GM12878 (cell line): ENCODE measurements around the gene RBMS1. TPM values are rescaled to one million over a fixed set of nuclear protein-coding genes. Genes with fewer than 3 reads are reported as not detected.
"Not testable (repeated sequence)": the region's sequence is repeated elsewhere in the genome, so short reads cannot be mapped to it uniquely, and the experiment has no call there.

Experiments
- ATAC-seq: fragments of 200-7000 bp; cut with Tn5 transposase; 3 replicates; pipeline ENCODE4 v1.9.1; 2020; ENCODE audit warnings: mild to moderate bottlenecking, moderate library complexity
- BruUV-seq: library from RNA; stranded (reverse); fragments of 400-500 nt; replicated peaks from 2 replicates; lab custom pipeline; 2021; lab: Mats Ljungman, UMichigan
- CTCF ChIA-PET: fragments of 300-600 bp; sonication (Branson Sonifier 250); formaldehyde crosslinking; extraction: SDS; loops from one replicate; lab custom pipeline; 2021; ENCODE audit warnings: inconsistent platforms; lab: Yijun Ruan, JAX
- POLR2A ChIA-PET: fragments of 350-600 bp; formaldehyde crosslinking; extraction: SDS; loops from one replicate; lab custom pipeline; 2021; ENCODE audit warnings: inconsistent platforms; lab: Charles Lee
- RAD21 ChIA-PET: fragments of 300-600 bp; sonication (Branson Sonifier 250); formaldehyde crosslinking; loops from one replicate; lab custom pipeline; 2023; ENCODE audit warnings: antibody characterized with exemption; ENCODE audit not compliant: unreplicated experiment; lab: Charles Lee
- SMC1A ChIA-PET: fragments of 300-600 bp; sonication (Branson Sonifier 250); formaldehyde crosslinking; loops from one replicate; lab custom pipeline; 2023; ENCODE audit not compliant: unreplicated experiment, uncharacterized antibody; lab: Charles Lee
- DNase-seq: peaks from one replicate; pipeline ENCODE4 v3.0.0-alpha.2; 2011; ENCODE audit warnings: low read depth, low spot score
- FAIRE-seq: peaks from 3 replicates; lab custom pipeline; 2011; peaks lifted over from hg19 to GRCh38; lab: Jason Lieb, UNC
- H2AFZ ChIP-seq: 2 replicates; pipeline ENCODE4 v1.6.0; 2011; ENCODE audit warnings: low read depth, low read length, control low read depth; ENCODE audit not compliant: control insufficient read depth
- H3K27ac ChIP-seq: 2 replicates; pipeline ENCODE4 v1.5.1; 2011; ENCODE audit warnings: control low read depth; ENCODE audit not compliant: control insufficient read depth, insufficient read depth
- H3K27me3 ChIP-seq, 2 experiments: replicated peaks in 1 of 2; 2 replicates each; pipeline versions ENCODE4 v1.6.0 to v1.6.1; 2011; ENCODE audit warnings: low read length in 1 of 2; ENCODE audit not compliant: control insufficient read depth in 2 of 2, insufficient read depth in 2 of 2
- H3K36me3 ChIP-seq, 2 experiments: 2 replicates each; pipeline ENCODE4 v1.5.1; 2011; ENCODE audit warnings: low read length in 1 of 2; ENCODE audit not compliant: control insufficient read depth in 2 of 2, insufficient read depth in 2 of 2
- H3K4me1 ChIP-seq: 2 replicates; pipeline ENCODE4 v1.6.1; 2011; ENCODE audit warnings: mild to moderate bottlenecking, low read length, moderate library complexity, mixed read lengths; ENCODE audit not compliant: control insufficient read depth, insufficient read depth
- H3K4me2 ChIP-seq: 2 replicates; pipeline ENCODE4 v1.6.0; 2011; ENCODE audit warnings: control low read depth; ENCODE audit not compliant: control insufficient read depth, insufficient read depth
- H3K4me3 ChIP-seq: fragments of 200-600 bp; sonication (generic); 2 replicates; pipeline ENCODE4 v1.5.1; 2016
- H3K79me2 ChIP-seq: 2 replicates; pipeline ENCODE4 v1.6.0; 2011; ENCODE audit warnings: low read length; ENCODE audit not compliant: control insufficient read depth, insufficient read depth
- H3K9ac ChIP-seq: 2 replicates; pipeline ENCODE4 v1.8.0; 2011; ENCODE audit warnings: low read length, control low read depth, mixed read lengths; ENCODE audit not compliant: control insufficient read depth, insufficient read depth
- H3K9me3 ChIP-seq: replicated peaks from 3 replicates; pipeline ENCODE4 v1.5.1; 2011; ENCODE audit warnings: mild to moderate bottlenecking, low read length; ENCODE audit not compliant: control insufficient read depth, insufficient read depth
- H4K20me1 ChIP-seq: 2 replicates; pipeline ENCODE4 v1.6.0; 2011; ENCODE audit not compliant: control insufficient read depth, insufficient read depth
- ATF7 ChIP-seq: fragments of 450-650 bp; IDR thresholded peaks from 2 replicates; pipeline ENCODE4 v1.6.1; 2016; ENCODE audit warnings: low read depth, mild to moderate bottlenecking
- CTCF ChIP-seq, 3 experiments: IDR thresholded peaks in 2 of 3; conservative IDR thresholded peaks in 1 of 3; 2 replicates each; pipeline ENCODE4 v1.5.1; 2011; ENCODE audit warnings: low read depth in 3 of 3, low read length in 3 of 3, mild to moderate bottlenecking in 3 of 3, control low read depth in 2 of 3, moderate library complexity in 2 of 3, inconsistent platforms in 1 of 3, mixed read lengths in 1 of 3; ENCODE audit not compliant: control insufficient read depth in 2 of 3, insufficient read depth in 1 of 3; ENCODE audit errors: extremely low read depth in 1 of 3
- EED ChIP-seq: sonication (generic); IDR thresholded peaks from 2 replicates; pipeline ENCODE4 v1.6.1; 2016; ENCODE audit warnings: antibody characterized with exemption, low read depth
- PML ChIP-seq: IDR thresholded peaks from 2 replicates; pipeline ENCODE4 v1.6.1; 2012; ENCODE audit warnings: low read length, inconsistent platforms
- SMAD5 ChIP-seq: IDR thresholded peaks from 2 replicates; pipeline ENCODE4 v1.6.1; 2016; ENCODE audit warnings: antibody characterized with exemption, low read depth
- USF2 ChIP-seq: IDR thresholded peaks from 2 replicates; pipeline ENCODE4 v1.6.1; 2011; ENCODE audit warnings: low read depth, low read length, improper control_type of control experiment, borderline replicate concordance
- WGBS: methylation state at CpG from one replicate; pipeline ENCODE4 v1.1.6; 2016; ENCODE audit warnings: low lambda C conversion rate; ENCODE audit not compliant: insufficient replicate concordance, insufficient coverage; ENCODE audit errors: missing lambda C conversion rate; 5-methylcytosine and 5-hydroxymethylcytosine counted together
- in situ Hi-C: fragments of 300-500 bp; cut with MboI; formaldehyde crosslinking; loops from 9 replicates; pipeline ENCODE4 v1.14.3; 2018; ENCODE audit warnings: mixed read lengths
- intact Hi-C: fragments of 100-400 bp; cut with micrococcal nuclease; formaldehyde crosslinking; loops from one replicate; pipeline ENCODE4 v1.14.2; 2022; ENCODE audit not compliant: unreplicated experiment
- polyA plus RNA-seq, 11 experiments: library from polyadenylated mRNA; depleted of rRNA in 4 of 11; unstranded in 6 of 11; stranded (reverse) in 5 of 11; fragments of >200 nt; fragmentation: Nextera tagmentation in 4 of 11; fragmentation: Illumina TruSeq in 1 of 11; extraction: Ambion mirVana in 4 of 11; extraction: Trizol in 1 of 11; gene quantifications; 1 replicate in 1 of 11; 2 replicates in 10 of 11; pipeline versions ENCODE4 v1.2.1 to v1.2.3, GENCODE V29; 2011 to 2016; ENCODE audit warnings: inconsistent platforms in 2 of 11, missing spikeins in 2 of 11, low read depth in 1 of 11
- total RNA-seq, 4 experiments: library from RNA; depleted of rRNA in 3 of 4; stranded (reverse); fragments of >200 nt in 3 of 4; fragmentation: Illumina TruSeq in 1 of 4; extraction: Trizol in 1 of 4; gene quantifications; 2 replicates each; pipeline versions ENCODE4 v1.2.1 to v1.2.3, GENCODE V29; 2013 to 2021

The RBMS1 gene
- total and polyA plus RNA-seq, 10 of the 15 experiments (the other 5 are each of a cell fraction or from before 2014, with no cell fraction given) = 0.04 to 0.31 (median 0.17) TPM; not detected in 1

- ChIA-PET SMC1A (no interaction called here), CTCF (no interaction called here)
- BruUV-seq = no TSS peak
- FAIRE-seq = no peak
- Histone ChIP-seq H3K27me3 (no peaks in the 10 kb centered on the region), H3K9me3 (no peaks in the 10 kb centered on the region), H3K9ac (no peak overlapping the region), H3K4me1 (no peaks in the 10 kb centered on the region), H4K20me1 (no peaks in the 10 kb centered on the region), H3K27ac (no peak overlapping the region)
- in situ Hi-C loops = no loop called here
- TF ChIP-seq PML (no peak), SMAD5 (no peak), EED (no peak), CTCF (IDR thresholded peaks at IDR 0.05 in 2 of 3, conservative IDR thresholded peaks at IDR 0.05 in 1 of 3; ENCODE audit: control insufficient read depth in 2 of 3, extremely low read depth in 1 of 3, insufficient read depth in 1 of 3, low read depth in 3 of 3, low read length in 3 of 3) (no peak), ATF7 (no peak), USF2 (no peak)
- TF ChIP-seq, all 136 proteins: peak for 0
- WGBS = 0% methylated on average over 2 of the region's 2 CpGs
- H3K4me2 ChIP-seq = no peak overlapping the region
- intact Hi-C loops = no loop called here
- ChIA-PET RAD21 (no interaction called here), POLR2A (no interaction called here)
- DNase-seq (no peak), ATAC-seq (no peak)
- no peak overlapping the region for H2AFZ ChIP-seq
- H3K4me3 ChIP-seq = no peak overlapping the region
- H3K79me2 ChIP-seq = no peaks in the 10 kb centered on the region
- no peaks in the 10 kb centered on the region for H3K36me3 ChIP-seq
Observed at GRCh38 chr2:160440888-160441287, 52.7 kb downstream of the RBMS1 start.

GRCh38 chr2:160439038-160439437 is 54.6 kb downstream of the RBMS1 start:
- H3K27ac ChIP-seq, FAIRE-seq, BruUV-seq, H3K4me3 ChIP-seq, H3K4me2 ChIP-seq, H4K20me1 ChIP-seq, H3K9me3 ChIP-seq, intact Hi-C loops, RAD21 ChIA-PET, DNase-seq, H3K9ac ChIP-seq, H3K36me3 ChIP-seq, SMC1A ChIA-PET, H2AFZ ChIP-seq, H3K79me2 ChIP-seq, POLR2A ChIA-PET, CTCF ChIA-PET, H3K4me1 ChIP-seq, H3K27me3 ChIP-seq, in situ Hi-C loops, ATAC-seq: not testable (repeated sequence)
- WGBS = 88% methylated on average over 13 of the region's 32 CpGs
